GM21528 (cell line): ENCODE results near the gene ADAM12.

Source experiments
- ATAC-seq: cut with Tn5 transposase; IDR thresholded peaks from one replicate; pipeline ENCODE4 v1.9.1; 2021; ENCODE audit warnings: mild to moderate bottlenecking, moderate library complexity; ENCODE audit not compliant: unreplicated experiment, low FRiP score

The ADAM12 gene

GRCh38 chr10:126098226-126098581 lies 290.1 kb downstream of the ADAM12 start:
- no peak for ATAC-seq

- ATAC-seq, result no peak
Measured at GRCh38 chr10:126097558-126098225, 290.6 kb downstream of the ADAM12 start.

- ATAC-seq, result no peak
Measured at GRCh38 chr10:126094537-126094936, 293.7 kb downstream of the ADAM12 start.

GRCh38 chr10:126092366-126093215 lies 295.7 kb downstream of the ADAM12 start:
- ATAC-seq, result no peak

- ATAC-seq, result no peak
Measured at GRCh38 chr10:126090911-126091728, 297.2 kb downstream of the ADAM12 start.

- ATAC-seq, result no peak
Measured at GRCh38 chr10:126090443-126090842, 297.8 kb downstream of the ADAM12 start.

- no peak for ATAC-seq
Measured at GRCh38 chr10:126087796-126088505, 300.3 kb downstream of the ADAM12 start.

GRCh38 chr10:126087153-126087680 lies 301.1 kb downstream of the ADAM12 start:
- ATAC-seq, result no peak

GRCh38 chr10:126085806-126086205 lies 302.5 kb downstream of the ADAM12 start:
- ATAC-seq, result no peak

- no peak for ATAC-seq
Measured at GRCh38 chr10:126084369-126084768, 303.9 kb downstream of the ADAM12 start.

GRCh38 chr10:126083009-126083408 lies 305.3 kb downstream of the ADAM12 start:
- no peak for ATAC-seq

- no peak for ATAC-seq
Measured at GRCh38 chr10:126081841-126082466, 306.3 kb downstream of the ADAM12 start.

GRCh38 chr10:126080879-126081411 lies 307.3 kb downstream of the ADAM12 start:
- no peak for ATAC-seq

- ATAC-seq, result no peak
Measured at GRCh38 chr10:126080291-126080825, 307.9 kb downstream of the ADAM12 start.

GRCh38 chr10:126075009-126075408 lies 313.3 kb downstream of the ADAM12 start:
- ATAC-seq, result no peak

- ATAC-seq, result no peak
Measured at GRCh38 chr10:126074291-126074690, 314.0 kb downstream of the ADAM12 start.

- no peak for ATAC-seq
Measured at GRCh38 chr10:126073606-126074005, 314.7 kb downstream of the ADAM12 start.

GRCh38 chr10:126072622-126073021 lies 315.7 kb downstream of the ADAM12 start:
- ATAC-seq, result no peak

GRCh38 chr10:126070476-126071215 lies 317.6 kb downstream of the ADAM12 start:
- no peak for ATAC-seq
